GM18867 (cell line): ENCODE results near the gene MT1B.

Experiments used
- ATAC-seq: cut with Tn5 transposase; IDR thresholded peaks from one replicate; pipeline ENCODE4 v1.9.1; 2021; ENCODE audit warnings: mild to moderate bottlenecking, moderate library complexity; ENCODE audit not compliant: unreplicated experiment

MT1B gene

DNA sequence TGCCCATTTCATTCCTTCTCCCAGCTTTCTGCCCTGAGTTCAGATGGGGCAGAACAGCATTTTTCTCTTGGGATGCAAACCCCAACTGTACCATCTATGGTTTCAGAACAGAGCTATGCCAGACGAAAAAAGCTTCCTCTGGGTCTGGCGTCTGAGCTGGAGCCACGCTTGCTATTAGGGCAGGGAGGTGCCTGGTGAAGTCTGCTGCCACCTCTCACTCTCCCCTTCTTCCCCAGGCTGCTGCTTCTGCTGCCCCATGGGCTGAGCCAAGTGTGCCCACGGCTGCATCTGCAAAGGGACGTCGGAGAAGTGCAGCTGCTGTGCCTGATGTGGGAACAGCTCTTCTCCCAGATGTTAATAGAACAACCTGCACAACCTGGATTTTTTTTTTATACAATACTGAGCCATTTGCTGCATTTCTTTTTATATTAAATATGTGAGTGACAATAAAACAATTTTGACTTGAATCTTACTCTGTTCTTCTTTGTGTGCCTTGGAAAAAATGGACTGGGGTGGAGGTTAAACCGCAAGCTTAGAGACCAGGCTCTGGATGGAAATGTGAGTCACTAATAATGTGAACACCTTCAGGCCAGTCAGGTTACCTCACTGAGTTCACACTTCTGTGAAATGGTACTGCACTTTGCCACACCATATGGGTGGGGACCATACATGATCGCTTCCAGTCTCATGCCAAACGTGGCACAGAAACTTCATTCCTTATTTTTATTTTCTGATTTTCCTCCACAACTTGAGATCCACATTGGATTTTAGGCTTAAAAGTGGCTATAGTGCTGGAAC is 14.9 kb upstream of the MT1B start:
- ATAC-seq, result no peak

DNA sequence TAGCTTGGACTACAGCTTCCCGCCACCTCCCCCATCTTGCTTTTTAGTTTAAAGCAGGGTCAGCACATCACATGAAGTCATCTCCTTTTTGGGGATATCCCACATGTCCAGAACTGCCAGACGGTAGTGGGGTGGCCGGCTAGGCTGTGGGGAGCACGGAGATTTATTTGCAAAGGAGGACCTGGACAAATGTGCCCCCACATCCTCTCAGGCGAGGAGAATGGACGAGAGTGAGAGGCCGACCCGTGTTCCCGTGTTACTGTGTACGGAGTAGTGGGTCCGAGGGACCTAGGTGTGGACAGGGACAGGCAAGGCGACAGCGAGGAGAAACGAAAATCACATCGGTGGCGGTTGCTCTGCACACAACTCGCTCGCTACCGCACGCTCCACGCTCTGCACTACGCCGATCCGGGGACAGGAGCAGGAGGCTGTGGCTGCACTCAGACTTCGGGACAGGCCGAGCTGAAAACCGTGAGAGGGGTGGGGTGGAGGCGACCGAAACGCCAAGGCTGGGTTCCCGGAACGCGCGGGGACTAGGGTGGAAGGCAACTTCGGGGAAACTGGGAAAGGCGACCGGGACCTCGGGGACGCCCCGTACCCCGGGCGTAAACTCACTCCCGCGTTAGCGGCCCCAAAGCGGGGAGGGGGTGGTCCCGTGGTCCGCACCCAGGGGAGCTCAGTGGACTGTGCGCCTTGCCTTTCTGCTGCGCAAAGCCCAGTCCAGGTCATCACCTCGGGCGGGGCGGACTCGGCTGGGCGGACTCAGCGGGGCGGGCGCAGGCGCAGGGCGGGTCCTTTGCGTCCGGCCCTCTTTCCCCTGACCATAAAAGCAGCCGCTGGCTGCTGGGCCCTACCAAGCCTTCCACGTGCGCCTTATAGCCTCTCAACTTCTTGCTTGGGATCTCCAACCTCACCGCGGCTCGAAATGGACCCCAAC is 13.6 kb upstream of the MT1B start, which contains the start of gene MT1A:
TSS of gene MT1A (plus strand) at position 853 of the 937 bp plus-strand sequence. CDS start at position 926, 73 bp downstream.
- ATAC-seq, result no peak

DNA sequence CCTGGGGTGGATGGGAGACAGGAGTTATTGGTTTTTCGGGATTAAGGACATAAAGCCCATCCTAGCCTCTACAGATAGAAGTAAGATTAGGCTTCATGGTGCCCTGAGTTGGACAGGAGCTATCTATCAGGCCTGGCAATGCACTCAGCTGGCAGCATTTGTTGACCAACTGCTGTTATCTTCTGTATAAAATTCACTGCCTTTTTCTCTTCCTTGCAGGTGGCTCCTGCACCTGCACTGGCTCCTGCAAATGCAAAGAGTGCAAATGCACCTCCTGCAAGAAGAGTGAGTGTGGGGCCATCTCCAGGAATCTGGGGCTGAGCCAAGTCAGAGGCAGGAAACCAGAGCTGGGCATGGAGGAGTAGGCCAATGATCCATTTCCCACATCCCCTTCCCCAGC is 12.6 kb upstream of the MT1B start:
- ATAC-seq, result no peak

DNA sequence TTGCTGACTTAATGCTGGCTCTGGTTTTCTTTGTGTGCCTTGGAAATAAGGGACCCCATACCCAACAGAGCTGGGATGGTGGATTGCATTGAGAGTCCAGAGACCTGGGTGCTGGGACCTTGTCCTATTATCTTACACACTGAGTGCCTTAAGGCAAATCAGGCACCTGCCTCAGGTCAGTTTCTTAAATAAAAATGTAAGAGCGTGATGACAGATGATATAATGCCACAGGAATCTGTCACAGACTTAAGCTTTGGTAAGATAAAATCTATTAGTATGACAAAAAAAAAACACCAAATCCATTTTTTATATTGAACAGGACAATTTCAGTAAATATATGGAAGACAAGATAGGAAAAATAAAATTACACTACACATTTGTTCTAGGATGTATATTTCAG is 11.6 kb upstream of the MT1B start:
- ATAC-seq, result no peak

DNA sequence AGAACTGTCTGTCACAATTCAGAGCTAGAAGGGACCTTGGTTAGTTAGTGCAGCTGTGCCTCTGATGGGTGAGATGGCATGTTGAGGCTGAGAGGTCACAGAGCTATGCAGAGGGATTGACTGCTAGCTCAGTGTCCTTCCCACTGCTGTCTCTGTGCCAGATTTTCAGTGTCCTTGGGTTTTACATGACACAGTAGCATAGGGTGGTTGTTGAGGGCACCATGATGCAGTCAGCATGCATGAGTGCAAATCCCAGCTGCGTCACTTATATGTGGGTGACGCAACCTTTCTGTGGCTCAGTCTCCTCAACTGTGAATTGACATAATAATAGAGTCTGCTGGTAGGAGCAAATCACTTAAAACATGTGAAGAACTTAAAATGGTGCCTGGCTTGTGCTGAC is 10.5 kb upstream of the MT1B start:
- ATAC-seq, result no peak

DNA sequence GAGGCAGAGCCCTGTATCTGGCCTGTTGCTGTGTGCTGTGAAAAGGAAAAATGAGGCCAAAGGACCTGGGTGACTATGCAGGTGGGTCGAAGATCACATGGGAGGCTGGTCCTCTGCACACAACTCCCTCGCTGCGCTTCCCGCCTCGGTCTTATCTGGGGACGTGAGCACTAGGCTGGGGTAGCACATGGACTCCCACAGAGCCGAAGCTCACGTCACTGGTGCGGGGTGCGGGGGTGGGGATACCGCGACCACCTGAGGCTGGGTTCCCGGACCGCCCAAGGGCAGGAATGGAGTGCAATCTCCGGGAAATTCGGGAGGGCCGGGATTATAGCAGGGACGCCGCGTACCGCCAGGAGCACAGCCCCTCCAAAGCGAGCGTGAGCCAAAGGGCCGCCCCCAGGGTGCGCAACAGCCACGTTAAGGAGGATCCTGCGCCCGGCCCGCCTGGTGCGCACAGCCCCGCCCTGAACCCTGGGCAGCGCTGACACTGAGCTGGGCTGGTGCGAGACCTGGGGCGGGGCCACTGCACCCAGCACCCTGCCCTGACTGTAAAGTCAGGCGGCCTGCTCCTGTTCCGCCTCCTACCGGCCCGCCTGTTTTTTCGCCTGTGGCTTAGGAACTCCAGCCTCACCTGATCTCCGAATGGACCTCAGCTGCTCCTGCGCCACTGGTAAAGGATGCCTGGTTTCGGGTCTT is 8.5 kb upstream of the MT1B start:
- peak; percentile 95 for ATAC-seq

DNA sequence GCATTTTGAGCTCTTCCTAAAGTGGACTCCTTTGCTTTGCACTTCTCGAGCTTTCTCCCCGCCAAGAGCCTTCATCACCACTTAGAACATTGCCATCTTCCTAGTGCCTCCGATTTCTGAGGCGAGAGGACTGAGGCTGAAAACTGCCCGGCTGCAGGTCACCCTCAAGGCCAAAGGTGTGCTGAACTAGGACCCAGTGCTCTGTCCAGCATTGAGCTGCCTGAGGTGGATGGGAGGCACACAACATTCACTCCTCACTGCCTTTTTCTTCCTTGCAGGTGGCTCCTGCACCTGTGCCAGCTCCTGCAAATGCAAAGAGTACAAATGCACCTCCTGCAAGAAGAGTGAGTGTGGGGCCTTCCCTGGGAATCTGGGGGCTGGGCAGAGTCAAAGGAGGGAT is 7.9 kb upstream of the MT1B start:
- no peak for ATAC-seq

DNA sequence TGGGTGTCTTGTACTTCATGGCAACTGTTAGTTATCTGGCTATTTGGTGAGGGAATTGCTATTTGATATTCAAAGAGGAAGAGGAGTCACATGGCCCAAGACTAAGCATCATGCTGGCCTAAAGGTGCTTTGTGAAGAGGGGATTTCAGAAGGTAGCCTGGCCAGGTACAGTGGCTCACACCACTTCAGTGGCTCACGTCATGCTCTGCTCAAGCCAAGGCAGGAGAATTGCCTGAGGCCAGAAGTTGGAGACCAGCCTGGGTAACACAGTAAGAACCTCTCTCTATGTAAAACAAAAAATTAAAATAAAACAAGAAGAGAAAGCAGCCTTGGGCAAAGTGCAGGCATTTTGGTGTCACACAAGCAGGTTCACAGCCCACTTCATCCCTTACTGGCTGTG is 6.4 kb upstream of the MT1B start:
- no peak for ATAC-seq

DNA sequence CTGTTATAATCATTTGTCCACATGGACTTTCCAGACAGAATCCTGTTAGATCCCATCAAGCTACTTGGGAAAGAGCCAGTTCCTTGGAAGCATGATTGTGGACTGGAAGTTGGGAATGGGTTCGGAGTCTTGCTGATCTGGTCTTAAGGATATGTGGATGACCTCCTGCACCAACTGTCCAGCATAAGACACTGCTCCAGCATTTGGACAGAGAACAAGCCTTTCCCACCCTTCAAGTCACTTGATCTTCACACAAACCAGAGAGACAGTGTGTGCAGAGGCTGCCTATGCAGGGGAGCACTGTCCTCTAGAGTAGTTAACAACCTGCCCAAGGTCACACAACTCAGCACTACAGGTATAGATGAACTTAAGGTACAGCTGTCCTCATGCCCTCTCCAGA is 5.8 kb upstream of the MT1B start:
- no peak for ATAC-seq

DNA sequence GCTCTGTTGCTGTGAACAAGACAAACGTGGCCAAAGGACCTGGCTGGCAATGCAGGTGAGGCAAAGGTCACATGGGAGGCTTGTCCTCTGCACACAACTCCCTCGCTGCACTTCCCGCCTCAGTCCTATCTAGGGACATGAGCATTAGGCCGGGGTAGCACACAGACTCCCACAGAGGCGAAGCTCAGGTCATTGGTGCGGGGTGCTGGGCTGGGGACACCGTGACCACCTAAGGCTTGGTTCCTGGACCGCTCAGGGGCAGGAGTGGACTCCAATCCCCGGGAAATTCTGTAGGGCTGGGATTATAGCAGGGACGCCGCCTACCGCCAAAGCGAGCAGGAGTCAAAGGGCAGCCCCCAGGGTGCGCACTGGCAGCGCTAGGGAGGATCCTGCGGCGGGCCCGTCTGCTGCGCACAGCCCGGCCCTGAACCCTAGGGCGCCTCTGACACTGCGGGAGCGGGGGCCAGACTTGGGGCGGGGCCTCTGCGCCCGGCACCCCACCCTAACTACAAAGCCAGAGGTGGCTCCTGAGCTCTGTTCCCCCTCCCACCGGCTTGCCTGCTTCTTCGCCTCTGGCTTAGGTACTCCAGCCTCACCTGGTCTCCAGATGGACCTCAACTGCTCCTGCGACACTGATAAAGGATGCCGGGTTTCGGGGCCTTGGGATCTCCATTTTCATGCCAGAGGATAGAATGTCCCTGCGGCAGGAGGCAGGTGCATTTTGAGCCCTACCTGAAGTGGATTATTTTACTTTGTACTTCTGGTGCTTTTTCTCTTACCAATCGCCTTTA is 3.9 kb upstream of the MT1B start:
- ATAC-seq, result no peak

DNA sequence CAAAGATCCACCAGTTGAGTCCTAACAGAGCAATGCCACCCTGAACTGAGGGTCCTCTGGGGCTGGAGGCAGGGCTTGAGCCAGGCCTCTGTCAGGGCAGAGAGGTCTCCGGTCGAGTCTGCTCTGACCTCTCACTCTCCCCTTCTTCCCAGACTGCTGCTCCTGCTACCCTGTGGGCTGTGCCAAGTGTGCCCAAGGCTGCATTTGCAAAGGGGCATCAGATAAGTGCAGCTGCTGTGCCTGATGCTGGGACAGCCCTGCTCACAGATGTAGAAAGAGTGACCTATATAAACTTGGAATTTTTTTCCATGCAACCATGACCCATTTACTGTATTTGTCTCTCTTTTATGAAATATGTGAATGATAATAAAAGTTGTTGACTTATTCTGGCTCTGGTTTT is 2.4 kb upstream of the MT1B start:
- ATAC-seq, result no peak

DNA sequence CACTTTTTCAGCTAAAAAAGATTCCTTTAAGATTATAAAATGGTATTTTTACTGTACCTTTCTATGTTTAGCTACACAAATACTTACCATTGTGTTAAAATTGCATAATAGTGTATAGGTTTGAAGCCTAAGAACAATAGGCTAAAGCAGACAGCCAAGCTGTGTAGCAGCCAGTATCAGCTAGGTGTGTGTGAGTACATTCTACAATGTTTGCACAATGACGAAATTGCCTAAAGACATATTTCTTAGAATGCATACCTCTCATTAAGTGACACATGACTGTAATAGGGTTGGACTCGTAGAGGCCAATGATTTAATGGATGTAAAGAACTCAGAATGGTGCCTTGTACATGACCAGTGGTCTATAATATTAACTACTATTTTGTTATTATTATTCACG is 1.9 kb upstream of the MT1B start:
- ATAC-seq, result no peak

DNA sequence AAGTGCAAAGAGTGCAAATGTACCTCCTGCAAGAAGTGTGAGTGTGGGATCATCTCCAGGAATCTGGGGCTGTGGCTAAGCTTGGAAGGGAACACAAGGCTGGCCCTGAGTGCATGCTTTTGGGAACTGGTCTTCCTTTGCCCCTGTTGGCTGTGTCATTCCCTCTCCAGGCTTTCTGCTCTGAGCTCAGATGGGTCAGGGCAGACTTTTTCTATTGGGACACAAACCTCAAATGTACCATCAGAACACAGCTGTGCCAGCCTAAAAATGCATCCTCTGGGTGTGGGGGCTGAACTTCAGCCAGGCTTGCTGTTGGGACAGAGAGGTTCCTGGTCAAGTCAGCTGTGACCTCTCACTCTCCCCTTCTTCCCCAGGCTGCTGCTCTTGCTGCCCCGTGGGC is 914 bp downstream of the MT1B start:
- no peak for ATAC-seq

DNA sequence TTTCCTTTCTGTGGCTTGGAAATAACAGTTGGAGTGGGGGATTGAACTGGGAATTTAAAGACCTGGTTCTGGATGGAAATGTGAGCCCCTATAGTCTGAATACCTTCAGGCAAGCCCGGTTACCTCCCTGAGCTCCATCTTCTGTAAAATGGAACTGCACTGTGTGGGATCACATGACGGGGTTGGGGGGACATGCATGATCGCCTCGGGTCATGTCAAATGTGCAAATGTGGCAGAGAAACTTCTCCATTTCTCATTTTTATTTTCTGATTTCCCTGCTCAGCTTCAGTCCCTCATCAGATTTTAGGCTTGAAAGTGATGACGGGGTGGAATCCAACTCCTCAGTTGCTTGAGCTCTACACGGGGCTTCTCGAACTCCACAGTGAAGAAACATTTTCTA is 1.5 kb downstream of the MT1B start:
- no peak for ATAC-seq

DNA sequence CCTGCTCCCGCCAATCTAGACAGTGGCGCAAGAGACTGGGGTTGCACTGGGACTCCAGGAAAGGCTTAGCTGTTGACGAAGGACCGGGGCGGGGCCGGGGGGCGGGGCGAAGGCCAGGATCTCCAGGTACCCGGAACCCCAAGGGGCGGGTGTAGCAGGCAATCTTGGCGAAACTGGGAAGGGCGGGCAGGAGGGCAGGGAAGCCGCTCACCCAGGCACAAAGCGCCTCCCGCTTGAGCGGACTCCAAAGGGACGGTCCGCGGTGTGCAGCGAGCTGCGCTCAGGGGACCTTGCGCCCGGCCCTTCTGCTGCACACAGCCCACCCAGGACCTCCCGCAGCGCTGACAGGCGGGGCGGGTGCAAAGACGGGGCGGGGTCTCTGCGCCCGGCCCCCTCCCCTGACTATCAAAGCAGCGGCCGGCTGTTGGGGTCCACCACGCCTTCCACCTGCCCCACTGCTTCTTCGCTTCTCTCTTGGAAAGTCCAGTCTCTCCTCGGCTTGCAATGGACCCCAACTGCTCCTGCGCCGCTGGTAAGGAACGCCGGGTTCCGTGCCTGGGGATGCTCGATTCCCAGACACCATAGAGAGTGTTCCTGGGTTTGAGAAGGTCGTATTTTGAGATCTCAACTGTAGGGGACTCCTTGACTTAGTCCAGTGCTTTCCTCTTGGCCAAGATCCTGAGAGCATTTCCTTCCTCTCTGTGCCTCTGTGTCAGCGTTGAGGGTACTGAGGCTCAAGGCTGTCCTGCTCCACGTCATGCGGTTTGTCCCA is 6.1 kb downstream of the MT1B start, which contains the start of gene MT1F:
TSS of gene MT1F (plus strand) at position 405 of the 772 bp plus-strand sequence. CDS start at position 505, 100 bp downstream.
- peak; percentile 71 for ATAC-seq

DNA sequence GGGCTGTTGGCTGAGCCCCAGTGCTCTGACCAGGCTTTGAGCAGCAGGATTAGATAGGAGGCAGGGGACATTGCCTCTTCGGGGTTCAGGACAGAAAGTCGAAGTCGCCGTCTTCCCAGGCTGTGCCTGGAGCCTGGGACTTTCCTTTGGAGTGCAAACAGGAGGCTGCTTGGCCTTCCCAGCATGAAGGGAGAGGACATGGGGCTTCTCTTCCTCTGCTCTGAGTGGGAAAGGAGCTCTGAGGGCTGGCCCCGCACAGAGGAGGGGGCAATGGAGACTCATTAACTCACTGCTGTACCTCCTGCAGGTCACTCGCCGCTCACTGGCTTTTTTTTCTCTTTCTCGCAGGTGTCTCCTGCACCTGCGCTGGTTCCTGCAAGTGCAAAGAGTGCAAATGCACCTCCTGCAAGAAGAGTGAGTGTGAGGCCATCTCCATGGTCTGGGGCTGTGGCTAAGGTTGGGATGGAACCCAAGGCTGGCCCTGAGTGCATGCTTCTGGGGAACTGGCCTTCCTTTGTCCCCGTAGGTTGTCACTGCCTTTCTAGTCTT is 6.7 kb downstream of the MT1B start:
- no peak for ATAC-seq

DNA sequence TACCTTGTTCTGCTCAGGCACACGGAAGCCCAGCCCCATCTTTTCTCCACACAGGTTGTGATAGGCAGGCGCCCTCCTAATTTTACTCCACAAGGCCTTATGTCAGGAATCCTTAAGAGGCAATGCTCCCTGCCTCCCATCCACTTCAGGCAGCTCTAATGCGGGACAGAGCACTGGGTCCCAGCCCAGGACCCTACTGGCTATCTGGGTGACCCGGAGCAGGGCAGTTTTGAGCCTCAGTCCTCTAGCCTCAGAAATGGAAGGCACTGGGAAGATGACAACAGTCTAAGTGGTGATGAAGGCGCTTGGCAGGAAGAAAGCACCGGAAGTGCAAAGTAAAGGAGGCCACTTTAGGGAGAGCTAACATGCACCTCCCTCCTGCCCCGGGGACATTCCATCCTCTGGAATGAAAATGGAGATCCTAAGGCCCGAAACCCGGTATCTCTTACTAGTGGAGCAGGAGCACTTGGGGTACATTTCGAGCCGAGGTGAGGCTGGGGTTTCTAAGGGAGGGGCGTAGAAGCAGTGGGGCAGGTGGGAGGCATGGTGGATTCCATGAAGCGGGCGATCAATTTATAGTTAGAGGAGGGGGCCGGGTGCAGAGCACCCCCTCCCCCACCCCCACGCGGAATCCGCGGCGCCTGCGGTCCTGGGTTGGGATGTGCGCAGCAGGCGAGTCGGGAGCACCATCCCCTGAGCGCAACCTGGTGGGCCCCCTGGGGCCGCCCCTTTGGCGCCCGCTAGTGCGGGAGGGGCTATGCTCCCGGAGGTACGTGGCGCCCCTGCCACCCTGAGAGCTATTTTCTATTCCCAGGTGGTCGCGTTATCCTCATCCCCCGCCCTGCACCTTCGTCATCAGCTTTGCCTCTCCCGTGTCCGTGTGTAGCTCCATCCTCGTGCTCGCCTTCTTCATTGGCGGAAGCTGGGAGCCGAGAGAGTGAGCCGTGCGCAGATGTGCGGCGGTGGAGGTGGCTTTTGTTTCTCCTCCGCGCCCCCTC is 11.0 kb downstream of the MT1B start:
- no peak for ATAC-seq

DNA sequence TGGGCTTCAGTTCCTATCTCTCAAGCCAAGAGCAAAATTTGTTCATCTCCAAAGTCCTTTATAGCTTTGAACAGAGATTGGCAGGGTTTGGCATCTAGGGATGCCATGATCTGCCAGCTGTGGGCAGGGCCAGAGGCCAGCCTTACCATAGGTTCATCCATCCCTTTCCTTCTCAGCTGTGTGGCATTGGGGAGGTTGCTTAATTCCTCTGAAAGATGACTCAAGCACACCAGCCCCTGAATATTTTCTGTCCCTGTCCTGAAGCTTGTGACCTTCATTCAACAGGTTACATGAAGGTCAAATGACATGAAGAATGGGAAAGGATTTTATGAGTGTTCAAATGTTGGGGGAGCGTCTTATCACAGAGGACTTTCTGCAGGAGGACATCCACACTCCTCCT is 12.8 kb downstream of the MT1B start:
- ATAC-seq, result no peak
